GM23338 (cell line): ENCODE data around the gene ARRDC4. TPM values are rescaled to one million over a fixed set of nuclear protein-coding genes. Genes with fewer than 3 reads are reported as not detected.

Experiments
- ATAC-seq: fragments of 200-7000 bp; cut with Tn5 transposase; 3 replicates; pipeline ENCODE4 v1.9.1; 2020
- DNase-seq: peaks from one replicate; pipeline ENCODE4 v3.0.0-alpha.2; 2015; ENCODE audit warnings: low spot score
- H2AFZ ChIP-seq: fragments of 200-600 bp; sonication (generic); 2 replicates; pipeline ENCODE4 v1.8.0; 2016; ENCODE audit warnings: antibody characterized with exemption, mild to moderate bottlenecking, moderate library complexity
- H3F3A ChIP-seq: fragments of 200-600 bp; sonication (generic); replicated peaks from 2 replicates; pipeline ENCODE4 v1.8.0; 2017; ENCODE audit warnings: antibody characterized with exemption, mixed run types, low read depth
- H3K27ac ChIP-seq: fragments of 200-600 bp; sonication (generic); 2 replicates; pipeline ENCODE4 v1.6.1; 2016; ENCODE audit warnings: low read depth
- H3K27me3 ChIP-seq: fragments of 200-600 bp; sonication (generic); 2 replicates; pipeline ENCODE4 v1.8.0; 2016; ENCODE audit warnings: mild to moderate bottlenecking, mixed run types, moderate library complexity; ENCODE audit not compliant: insufficient read depth
- H3K36me3 ChIP-seq: fragments of 200-600 bp; sonication (generic); 2 replicates; pipeline ENCODE4 v1.8.0; 2016; ENCODE audit warnings: mild to moderate bottlenecking; ENCODE audit not compliant: insufficient read depth
- H3K4me1 ChIP-seq: fragments of 200-600 bp; sonication (generic); 2 replicates; pipeline ENCODE4 v1.8.0; 2016; ENCODE audit warnings: mild to moderate bottlenecking, moderate library complexity; ENCODE audit not compliant: insufficient read depth
- H3K4me2 ChIP-seq: fragments of 200-600 bp; sonication (generic); 2 replicates; pipeline ENCODE4 v1.7.1; 2017; ENCODE audit warnings: mixed run types
- H3K4me3 ChIP-seq: fragments of 200-600 bp; sonication (generic); 2 replicates; pipeline ENCODE4 v1.6.1; 2016; ENCODE audit warnings: mixed run types
- H3K79me2 ChIP-seq: fragments of 200-600 bp; sonication (generic); replicated peaks from 2 replicates; pipeline ENCODE4 v1.8.0; 2017; ENCODE audit warnings: mild to moderate bottlenecking; ENCODE audit not compliant: insufficient read depth
- H3K9me2 ChIP-seq: fragments of 200-600 bp; sonication (generic); 2 replicates; pipeline ENCODE4 v1.8.0; 2017; ENCODE audit not compliant: insufficient read depth
- H4K20me1 ChIP-seq: fragments of 200-600 bp; sonication (generic); replicated peaks from 2 replicates; pipeline ENCODE4 v1.8.0; 2017; ENCODE audit warnings: mild to moderate bottlenecking; ENCODE audit not compliant: insufficient read depth
- H3K27ac Mint-ChIP-seq: 2 replicates; pipeline ENCODE4 v1.8.0; 2020; ENCODE audit warnings: inconsistent platforms, mild to moderate bottlenecking, moderate library complexity, mixed read lengths
- H3K27me3 Mint-ChIP-seq: 3 replicates; pipeline ENCODE4 v1.8.0; 2022; ENCODE audit warnings: low read depth, mild to moderate bottlenecking, moderate library complexity, mixed read lengths, inconsistent platforms; ENCODE audit not compliant: insufficient read depth, poor library complexity
- H3K36me3 Mint-ChIP-seq: 3 replicates; pipeline ENCODE4 v1.8.0; 2021; ENCODE audit warnings: low read depth, mild to moderate bottlenecking, inconsistent platforms, moderate library complexity, mixed read lengths
- H3K4me1 Mint-ChIP-seq: 3 replicates; pipeline ENCODE4 v1.8.0; 2020; ENCODE audit warnings: mild to moderate bottlenecking, inconsistent platforms, mixed read lengths
- H3K4me3 Mint-ChIP-seq: 3 replicates; pipeline ENCODE4 v1.8.0; 2021; ENCODE audit warnings: moderate library complexity, mild to moderate bottlenecking, inconsistent platforms, mixed read lengths
- H3K9me3 Mint-ChIP-seq: 3 replicates; pipeline ENCODE4 v1.8.0; 2020; ENCODE audit warnings: moderate library complexity, mild to moderate bottlenecking, inconsistent platforms, mixed read lengths
- CREB1 ChIP-seq: fragments of 250-450 bp; sonication (Bioruptor Pico); IDR thresholded peaks from 2 replicates; pipeline ENCODE4 v1.5.0; 2020; ENCODE audit warnings: low read depth, mild to moderate bottlenecking, moderate library complexity
- CTCF ChIP-seq, 2 experiments: fragments of 200-600 bp in 1 of 2; sonication (generic) in 1 of 2; conservative IDR thresholded peaks; 2 replicates each; pipeline versions ENCODE4 v1.5.1 to v1.6.1; 2016 to 2017; ENCODE audit warnings: antibody characterized with exemption in 2 of 2, low read depth in 2 of 2, mild to moderate bottlenecking in 2 of 2, moderate library complexity in 1 of 2
- EZH2 ChIP-seq: fragments of 200-600 bp; sonication (generic); IDR thresholded peaks from one replicate; pipeline ENCODE4 v1.8.0; 2017; ENCODE audit warnings: antibody characterized with exemption, mild to moderate bottlenecking, low read depth; ENCODE audit not compliant: unreplicated experiment
- POLR2AphosphoS5 ChIP-seq: IDR thresholded peaks from 2 replicates; pipeline ENCODE4 v1.6.1; 2016; ENCODE audit warnings: antibody characterized with exemption, low read depth
- ZNF331 ChIP-seq: fragments of 250-450 bp; sonication (Bioruptor Pico); IDR thresholded peaks from 2 replicates; pipeline ENCODE4 v1.5.0; 2020; ENCODE audit warnings: low read depth, mild to moderate bottlenecking, moderate library complexity
- ZNF462 ChIP-seq: fragments of 250-450 bp; sonication (Bioruptor Pico); IDR thresholded peaks from 2 replicates; pipeline ENCODE4 v1.5.0; 2020; ENCODE audit warnings: mild to moderate bottlenecking, moderate library complexity
- polyA plus RNA-seq: library from polyadenylated mRNA; unstranded; fragments of >200 nt; fragmentation: Nextera tagmentation; extraction: Ambion mirVana; gene quantifications from 2 replicates; pipeline ENCODE4 v1.2.1, GENCODE V29; 2016
- total RNA-seq: library from RNA; depleted of rRNA; stranded (reverse); fragments of >200 nt; shearing (Covaris generic); gene quantifications from 2 replicates; pipeline ENCODE4 v1.2.3, GENCODE V29; 2014
- TF ChIP-seq, protein P1 (sequence below): IDR thresholded peaks from 2 replicates; pipeline ENCODE4 v1.6.1; 2016; ENCODE audit warnings: antibody characterized with exemption

The ARRDC4 gene
- total and polyA plus RNA-seq, 2 experiments from 2014 or later: 2.0 to 6.9 TPM

- Histone ChIP-seq H3K27ac (no peak overlapping the region), H3K9me2 (no peaks in the 10 kb centered on the region), H3K36me3 (0 out of 2 replicates have a peak, but pooled peaks cover 5% of the 10 kb centered on the region), H3K4me1 (no peaks in the 10 kb centered on the region), H3K27me3 (no peaks in the 10 kb centered on the region), H3F3A (no peaks in the 10 kb centered on the region), H4K20me1 (no peaks in the 10 kb centered on the region; the same call in 1 of the 2 replicates), H2AFZ (no peak overlapping the region), H3K4me3 (no peak overlapping the region), H3K79me2 (no peaks in the 10 kb centered on the region), H3K4me2 (no peak overlapping the region)
- ATAC-seq (no peak), DNase-seq (no peak)
- Mint-ChIP-seq H3K4me1 (no peaks in the 10 kb centered on the region), H3K36me3 (peaks cover 14% of the 10 kb centered on the region; the same call in 2 of the 3 replicates), H3K9me3 (no peaks in the 10 kb centered on the region), H3K27me3 (no peaks in the 10 kb centered on the region), H3K27ac (no peak overlapping the region), H3K4me3 (no peak overlapping the region)
- TF ChIP-seq POLR2AphosphoS5: no peak
- TF ChIP-seq EZH2: no peak
- TF ChIP-seq CREB1 (CRISPR knock-in tag): no peak
- TF ChIP-seq ZNF331 (CRISPR knock-in tag): no peak
- no peak for TF ChIP-seq CTCF (conservative IDR thresholded peaks at IDR 0.05; ENCODE audit: low read depth in 2 of 2)
- TF ChIP-seq, protein P1, sequence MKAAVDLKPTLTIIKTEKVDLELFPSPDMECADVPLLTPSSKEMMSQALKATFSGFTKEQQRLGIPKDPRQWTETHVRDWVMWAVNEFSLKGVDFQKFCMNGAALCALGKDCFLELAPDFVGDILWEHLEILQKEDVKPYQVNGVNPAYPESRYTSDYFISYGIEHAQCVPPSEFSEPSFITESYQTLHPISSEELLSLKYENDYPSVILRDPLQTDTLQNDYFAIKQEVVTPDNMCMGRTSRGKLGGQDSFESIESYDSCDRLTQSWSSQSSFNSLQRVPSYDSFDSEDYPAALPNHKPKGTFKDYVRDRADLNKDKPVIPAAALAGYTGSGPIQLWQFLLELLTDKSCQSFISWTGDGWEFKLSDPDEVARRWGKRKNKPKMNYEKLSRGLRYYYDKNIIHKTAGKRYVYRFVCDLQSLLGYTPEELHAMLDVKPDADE: no peak
- no peak for TF ChIP-seq ZNF462 (CRISPR knock-in tag)
Measured at GRCh38 chr15:97972366-97972765, 11.9 kb downstream of the ARRDC4 start.
